ENCODE results near the gene BCL2. TPM values are rescaled to one million over a fixed set of nuclear protein-coding genes. Genes with fewer than 3 reads are reported as not detected.
"Not testable (repeated sequence)": the region's sequence is repeated elsewhere in the genome, so short reads cannot be mapped to it uniquely, and the experiment has no call there.

Gene BCL2
- total and polyA plus RNA-seq, 4 donors, result 2.6 to 25.4 (median 14.0) TPM

DNA sequence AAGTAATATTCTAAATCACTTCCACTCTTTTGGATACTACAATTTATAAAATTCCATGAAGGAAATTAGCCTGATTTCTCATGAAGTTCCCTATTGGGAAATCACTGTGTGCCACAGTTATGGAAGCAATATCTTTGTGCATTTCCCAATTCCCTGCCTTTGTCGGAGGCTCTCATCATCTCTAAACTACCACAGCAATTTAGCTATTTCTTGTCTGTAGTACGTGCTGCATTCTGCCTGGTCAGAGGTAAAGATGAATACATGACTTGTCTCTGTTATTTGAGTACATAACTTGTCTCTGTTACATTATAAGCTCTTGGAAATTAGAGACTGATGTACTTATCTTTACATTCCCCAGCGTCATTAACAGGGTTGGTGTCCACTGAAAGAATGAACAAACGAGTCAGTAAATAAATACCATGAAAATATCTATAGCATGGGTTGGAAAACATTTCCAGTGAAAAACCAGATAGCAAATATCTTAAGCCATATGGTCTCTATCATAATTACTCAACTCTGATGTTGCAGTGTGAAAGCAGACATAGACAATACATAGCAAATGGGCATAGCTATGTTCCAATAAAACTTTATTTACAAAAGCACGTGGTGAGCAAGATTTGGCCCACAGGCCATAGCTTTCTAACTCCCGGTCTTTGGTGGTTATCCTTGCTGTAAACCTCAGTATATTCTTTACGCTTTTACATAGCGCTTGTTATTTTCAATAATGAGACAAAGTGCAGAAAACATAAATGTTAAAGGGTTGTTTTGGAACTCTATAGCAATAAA lies 78.8 kb downstream of the BCL2 start:
- ATAC-seq (ENCODE audit: low FRiP score), result no peak
- intact Hi-C loops (cut with DNase I), result loop anchor here in 1 of 2 donors (2.0 kb wide), 1 partner anchor 18 kb away; no protein-coding TSS in a partner anchor

DNA sequence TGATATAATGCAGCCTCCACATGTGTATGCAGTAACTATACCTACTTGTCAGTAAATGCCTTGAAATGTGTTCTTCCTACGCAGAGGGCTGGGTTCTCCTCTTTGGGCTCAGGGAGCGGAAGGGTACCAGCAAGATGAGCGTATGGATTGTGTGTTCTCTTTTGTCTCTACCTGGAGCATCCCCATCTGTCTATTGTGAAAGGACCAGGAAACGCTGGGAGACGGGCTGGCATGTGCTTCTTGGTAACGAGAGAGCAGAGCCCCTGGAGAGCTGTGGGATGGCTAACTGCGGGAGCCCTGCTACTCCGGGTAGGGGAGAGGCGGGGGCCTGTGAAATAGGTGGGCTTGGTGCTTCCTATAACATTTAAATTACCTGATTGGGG lies 80.9 kb downstream of the BCL2 start:
- Histone ChIP-seq H3K4me3 (ENCODE audit: low read length in 2 of 2) (no peak overlapping the region), H3K4me1 (ENCODE audit: control insufficient read depth in 1 of 2, insufficient read depth in 2 of 2, low read length in 2 of 2) (peaks cover 5 to 8% of the 10 kb centered on the region in 2 donors), H3K36me3 (ENCODE audit: control insufficient read depth in 1 of 2, insufficient read depth in 2 of 2, low read length in 1 of 2) (no peaks in the 10 kb centered on the region), H3K27me3 (ENCODE audit: control insufficient read depth in 1 of 2, insufficient read depth in 2 of 2, low read length in 1 of 2) (no peaks in the 10 kb centered on the region), H3K9me3 (ENCODE audit: control insufficient read depth, low read length) (no peaks in the 10 kb centered on the region), H3K27ac (ENCODE audit: low read depth in 1 of 2, low read length in 2 of 2) (peak overlapping the region; percentile 85 to 100)
- ATAC-seq (ENCODE audit: low FRiP score) (no peak), DNase-seq (no peak)
- 42 to 54% methylated on average over 9 of the region's 9 CpGs for WGBS, 2 donors
- intact Hi-C loops (cut with DNase I), result loop anchor here (5.0 to 10.0 kb wide), 5 partner anchors 64 to 106 kb away; no protein-coding TSS in a partner anchor

More for the DNA sequence above, 78.8 kb downstream of the BCL2 start:
- Histone ChIP-seq H3K27ac (ENCODE audit: low read depth in 1 of 2, low read length in 2 of 2) (no peak overlapping the region), H3K9me3 (ENCODE audit: control insufficient read depth, low read length) (no peaks in the 10 kb centered on the region), H3K4me1 (ENCODE audit: control insufficient read depth in 1 of 2, insufficient read depth in 2 of 2, low read length in 2 of 2) (peaks cover 5 to 6% of the 10 kb centered on the region in 2 donors), H3K27me3 (ENCODE audit: control insufficient read depth in 1 of 2, insufficient read depth in 2 of 2, low read length in 1 of 2) (no peaks in the 10 kb centered on the region), H3K4me3 (ENCODE audit: low read length in 2 of 2) (no peak overlapping the region), H3K36me3 (ENCODE audit: control insufficient read depth in 1 of 2, insufficient read depth in 2 of 2, low read length in 1 of 2) (no peaks in the 10 kb centered on the region)
- 79 to 80% methylated on average over 8 of the region's 8 CpGs for WGBS, 2 donors
- DNase-seq, result no peak

DNA sequence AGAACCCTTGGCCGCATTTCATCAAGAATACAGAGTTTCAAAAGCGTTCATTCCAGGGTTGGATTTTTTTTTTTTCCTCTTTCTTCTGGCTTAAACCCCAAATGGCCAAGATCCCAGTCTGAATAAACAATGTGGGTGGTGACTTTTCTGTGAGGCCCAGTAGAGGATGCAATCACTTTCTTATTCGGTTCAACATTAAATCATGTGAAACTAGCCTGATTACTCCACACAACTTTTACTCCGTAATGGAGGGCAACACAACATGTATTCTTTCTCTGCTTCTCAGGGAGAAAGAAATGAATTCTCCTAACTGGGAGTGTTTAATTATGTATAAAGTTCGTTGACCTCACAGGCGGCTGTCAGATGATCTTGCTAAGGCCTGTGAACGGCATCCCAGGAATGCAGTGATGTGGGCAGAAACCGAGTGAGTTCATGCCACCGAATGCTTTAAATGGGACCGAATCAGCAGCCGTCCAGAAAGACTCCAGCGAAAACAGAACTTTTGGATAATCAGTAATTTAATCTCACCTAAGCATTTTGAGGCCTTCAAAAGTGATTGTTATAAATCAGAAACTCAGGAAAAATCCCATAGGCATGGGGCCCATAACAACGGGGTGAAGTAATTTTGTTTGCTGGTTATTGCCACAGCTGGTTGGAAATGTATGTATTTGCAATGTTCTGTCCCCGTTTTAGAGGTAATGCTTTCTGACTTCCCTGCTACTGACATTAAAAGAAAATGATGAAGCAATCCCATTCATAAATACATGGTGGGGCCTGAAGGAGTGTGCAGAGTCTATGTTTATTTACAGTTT lies 81.5 kb downstream of the BCL2 start:
- peak; percentile 88 for ATAC-seq (ENCODE audit: low FRiP score)
- 4 to 5% methylated on average over 14 of the region's 14 CpGs for WGBS, 2 donors
- H3K4me3 ChIP-seq (ENCODE audit: low read length in 2 of 2), result peak overlapping the region in 1 of 2 donors; percentile 49

DNA sequence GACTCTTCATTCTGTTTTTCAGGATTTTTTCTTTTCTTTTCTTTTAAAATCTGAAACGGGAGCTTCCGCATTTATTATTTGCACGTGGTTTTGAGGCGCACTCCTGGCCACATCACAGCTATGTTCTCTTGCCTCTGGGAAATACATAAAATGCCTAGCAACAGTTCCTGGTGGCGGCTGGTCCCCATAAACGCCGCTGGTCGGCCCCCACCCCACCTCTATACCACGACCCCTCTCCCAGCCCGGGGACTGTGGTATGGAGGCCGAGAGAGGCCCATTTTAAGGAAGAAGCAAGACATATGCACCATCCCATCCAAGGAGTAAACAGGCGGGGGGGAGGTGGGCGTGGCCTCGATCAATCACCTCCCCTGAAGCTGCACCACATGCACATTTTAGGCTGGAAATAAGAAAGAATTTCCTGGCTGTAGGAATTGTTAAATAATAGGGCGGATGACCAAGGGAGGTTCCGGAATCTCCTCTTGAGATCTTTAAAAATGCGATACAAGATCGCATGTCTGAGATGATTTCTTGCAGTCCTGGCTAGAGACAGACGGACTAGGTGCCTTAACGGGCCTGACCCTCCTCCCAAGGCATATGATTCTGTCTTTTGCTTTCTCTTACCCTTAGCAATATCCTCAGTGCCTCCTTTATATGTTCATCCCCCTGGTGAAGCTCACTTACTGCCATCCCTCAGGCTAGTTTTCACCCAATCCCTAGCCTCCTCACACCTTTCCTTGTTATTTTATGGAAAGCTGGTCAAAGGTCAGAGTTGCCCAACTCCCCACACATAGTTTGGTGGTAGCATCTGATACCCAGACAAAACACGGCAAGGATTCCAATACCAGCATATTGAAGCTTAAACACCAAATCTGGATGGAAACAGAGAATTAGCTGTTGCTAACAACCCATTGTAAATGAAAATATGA lies 82.4 kb downstream of the BCL2 start:
- Histone ChIP-seq H3K9me3 (ENCODE audit: control insufficient read depth, low read length) (no peaks in the 10 kb centered on the region), H3K4me1 (ENCODE audit: control insufficient read depth in 1 of 2, insufficient read depth in 2 of 2, low read length in 2 of 2) (peaks cover 4 to 8% of the 10 kb centered on the region in 2 donors), H3K27ac (ENCODE audit: low read depth in 1 of 2, low read length in 2 of 2) (peak overlapping the region; percentile 94 to 99), H3K27me3 (ENCODE audit: control insufficient read depth in 1 of 2, insufficient read depth in 2 of 2, low read length in 1 of 2) (no peaks in the 10 kb centered on the region), H3K36me3 (ENCODE audit: control insufficient read depth in 1 of 2, insufficient read depth in 2 of 2, low read length in 1 of 2) (no peaks in the 10 kb centered on the region), H3K4me3 (ENCODE audit: low read length in 2 of 2) (no peak overlapping the region)
- ATAC-seq (ENCODE audit: low FRiP score) (peak; percentile 42), DNase-seq (peak in 1 of 2 donors; percentile 77)
- intact Hi-C loops (cut with DNase I), result loop anchor here (5.0 to 10.0 kb wide), 5 partner anchors 62 to 105 kb away; no protein-coding TSS in a partner anchor
- 83 to 86% methylated on average over 21 of the region's 21 CpGs for WGBS, 2 donors

More for the DNA sequence above, 81.5 kb downstream of the BCL2 start:
- H3K4me1 ChIP-seq (ENCODE audit: control insufficient read depth in 1 of 2, insufficient read depth in 2 of 2, low read length in 2 of 2), result peaks cover 5 to 8% of the 10 kb centered on the region in 2 donors
- DNase-seq, result peak in 1 of 2 donors; percentile 70
- peak overlapping the region; percentile 85 to 100 for H3K27ac ChIP-seq (ENCODE audit: low read depth in 1 of 2, low read length in 2 of 2)
- H3K27me3 ChIP-seq (ENCODE audit: control insufficient read depth in 1 of 2, insufficient read depth in 2 of 2, low read length in 1 of 2), result no peaks in the 10 kb centered on the region
- no peaks in the 10 kb centered on the region for H3K36me3 ChIP-seq (ENCODE audit: control insufficient read depth in 1 of 2, insufficient read depth in 2 of 2, low read length in 1 of 2)
- no peaks in the 10 kb centered on the region for H3K9me3 ChIP-seq (ENCODE audit: control insufficient read depth, low read length)
- intact Hi-C loops (cut with DNase I), result loop anchor here (5.0 to 10.0 kb wide), 5 partner anchors 63 to 106 kb away; no protein-coding TSS in a partner anchor

DNA sequence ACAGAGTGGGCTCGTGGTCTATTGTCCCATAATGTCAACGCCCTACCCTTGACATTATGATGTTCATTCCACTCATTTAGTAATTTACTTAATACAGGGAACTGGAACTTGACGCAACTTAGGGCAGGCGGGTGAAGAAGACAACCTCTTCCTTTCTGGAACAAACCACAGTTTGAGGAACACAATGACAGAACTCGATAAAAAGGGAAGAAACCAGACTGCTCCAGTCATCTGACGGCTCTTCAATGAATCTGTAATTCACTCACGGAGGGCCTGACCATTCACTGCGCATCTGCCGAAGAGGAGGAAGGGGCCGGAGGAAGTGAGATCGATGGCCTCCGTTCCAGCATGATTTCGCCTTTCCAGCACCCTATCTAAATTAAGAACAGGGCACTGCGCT lies 83.2 kb downstream of the BCL2 start:
- Histone ChIP-seq H3K4me3 (ENCODE audit: low read length in 2 of 2) (no peak overlapping the region), H3K4me1 (ENCODE audit: control insufficient read depth in 1 of 2, insufficient read depth in 2 of 2, low read length in 2 of 2) (peaks cover 3 to 8% of the 10 kb centered on the region in 2 donors), H3K27ac (ENCODE audit: low read depth in 1 of 2, low read length in 2 of 2) (peak overlapping the region in 1 of 2 donors; percentile 60), H3K36me3 (ENCODE audit: control insufficient read depth in 1 of 2, insufficient read depth in 2 of 2, low read length in 1 of 2) (no peaks in the 10 kb centered on the region), H3K27me3 (ENCODE audit: control insufficient read depth in 1 of 2, insufficient read depth in 2 of 2, low read length in 1 of 2) (no peaks in the 10 kb centered on the region), H3K9me3 (ENCODE audit: control insufficient read depth, low read length) (no peaks in the 10 kb centered on the region)
- WGBS, 2 donors, result 93 to 96% methylated on average over 14 of the region's 14 CpGs
- intact Hi-C loops (cut with DNase I), result loop anchor here (5.0 to 10.0 kb wide), 5 partner anchors 62 to 104 kb away; no protein-coding TSS in a partner anchor
- DNase-seq (peak in 1 of 2 donors; percentile 79), ATAC-seq (ENCODE audit: low FRiP score) (peak; percentile 49)

DNA sequence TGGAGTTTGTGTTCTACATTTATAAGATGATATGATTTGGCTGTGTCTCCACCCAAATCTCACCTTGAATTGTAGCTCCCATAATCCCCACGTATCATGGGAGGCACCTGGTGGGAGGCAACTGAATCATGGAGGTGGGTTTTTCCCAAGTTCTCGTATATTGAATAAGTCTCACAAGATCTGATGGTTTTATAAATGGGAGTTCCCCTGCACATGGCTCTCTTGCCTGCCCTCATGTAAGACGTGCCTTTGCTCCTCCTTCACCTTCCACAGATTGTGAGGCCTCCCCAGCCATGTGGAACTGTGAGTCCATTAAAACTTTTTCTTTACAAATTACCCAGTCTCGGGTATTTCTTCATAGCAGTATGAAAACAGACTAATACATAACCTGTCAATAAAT lies 83.6 kb downstream of the BCL2 start:
- not testable (repeated sequence) for H3K27ac ChIP-seq (ENCODE audit: low read depth in 1 of 2, low read length in 2 of 2); ATAC-seq (ENCODE audit: low FRiP score); H3K27me3 ChIP-seq (ENCODE audit: control insufficient read depth in 1 of 2, insufficient read depth in 2 of 2, low read length in 1 of 2); H3K36me3 ChIP-seq (ENCODE audit: control insufficient read depth in 1 of 2, insufficient read depth in 2 of 2, low read length in 1 of 2); DNase-seq; H3K9me3 ChIP-seq (ENCODE audit: control insufficient read depth, low read length); H3K4me1 ChIP-seq (ENCODE audit: control insufficient read depth in 1 of 2, insufficient read depth in 2 of 2, low read length in 2 of 2); H3K4me3 ChIP-seq (ENCODE audit: low read length in 2 of 2)
- intact Hi-C loops (cut with DNase I), result loop anchor here (5.0 to 10.0 kb wide), 5 partner anchors 61 to 104 kb away; no protein-coding TSS in a partner anchor
- WGBS, 2 donors, result 93 to 96% methylated on average over 4 of the region's 4 CpGs

DNA sequence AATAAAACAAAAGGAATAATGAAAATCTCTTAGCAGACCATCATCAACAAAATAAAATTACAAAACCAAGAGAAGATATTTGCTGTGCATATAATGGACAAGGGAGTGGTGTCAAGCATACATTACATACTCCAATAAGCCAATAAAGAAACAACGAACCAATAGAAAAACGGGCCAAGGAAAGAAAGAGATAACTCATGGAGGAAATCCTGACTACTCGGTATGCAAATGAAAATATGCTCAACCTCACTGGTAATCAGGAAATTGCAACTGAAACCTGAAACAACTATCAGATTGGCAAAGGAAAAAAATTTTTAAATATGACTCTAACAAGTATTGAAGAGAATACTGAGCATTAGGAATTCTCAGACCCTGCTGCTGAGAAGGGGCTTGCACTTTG lies 84.7 kb downstream of the BCL2 start:
- Histone ChIP-seq H3K27ac (ENCODE audit: low read depth in 1 of 2, low read length in 2 of 2) (no peak overlapping the region), H3K36me3 (ENCODE audit: control insufficient read depth in 1 of 2, insufficient read depth in 2 of 2, low read length in 1 of 2) (no peaks in the 10 kb centered on the region), H3K4me1 (ENCODE audit: control insufficient read depth in 1 of 2, insufficient read depth in 2 of 2, low read length in 2 of 2) (peaks cover 3 to 8% of the 10 kb centered on the region in 2 donors), H3K9me3 (ENCODE audit: control insufficient read depth, low read length) (no peaks in the 10 kb centered on the region), H3K27me3 (ENCODE audit: control insufficient read depth in 1 of 2, insufficient read depth in 2 of 2, low read length in 1 of 2) (no peaks in the 10 kb centered on the region), H3K4me3 (ENCODE audit: low read length in 2 of 2) (no peak overlapping the region)
- no peak for ATAC-seq (ENCODE audit: low FRiP score)
- intact Hi-C loops (cut with DNase I), result loop anchor here (5.0 to 10.0 kb wide), 5 partner anchors 60 to 103 kb away; no protein-coding TSS in a partner anchor
- DNase-seq, result no peak
- 77 to 80% methylated on average over 3 of the region's 3 CpGs for WGBS, 2 donors

Measured in aorta (tissue), 5 donors.